Mucosa of rectum (tissue), 2 donors: Measurements from ENCODE around the gene PTGER4.
"Not testable (repeated sequence)": the region's sequence is repeated elsewhere in the genome, so short reads cannot be mapped to it uniquely, and the experiment has no call there.

Experiments used
- H3K27ac ChIP-seq, 2 donors: one replicate each; pipeline ENCODE4 v1.7.0; 2013; ENCODE audit warnings: inconsistent platforms in 2 of 2, low read depth in 2 of 2, low read length in 2 of 2
- H3K27me3 ChIP-seq, 2 donors: one replicate each; pipeline ENCODE4 v1.7.0; 2013; ENCODE audit warnings: low read length in 2 of 2; ENCODE audit not compliant: control insufficient read depth in 2 of 2, insufficient read depth in 2 of 2
- H3K36me3 ChIP-seq, 2 donors: one replicate each; pipeline ENCODE4 v1.7.0; 2013; ENCODE audit warnings: low read length in 2 of 2; ENCODE audit not compliant: control insufficient read depth in 2 of 2, insufficient read depth in 2 of 2
- H3K4me1 ChIP-seq, 2 donors: one replicate each; pipeline ENCODE4 v1.7.0; 2013; ENCODE audit warnings: low read length in 2 of 2, mild to moderate bottlenecking in 1 of 2; ENCODE audit not compliant: control insufficient read depth in 2 of 2, insufficient read depth in 2 of 2
- H3K4me3 ChIP-seq, 2 donors: one replicate each; pipeline ENCODE4 v1.7.0; 2013; ENCODE audit warnings: low read length in 2 of 2
- H3K9ac ChIP-seq, 2 donors: one replicate each; pipeline ENCODE4 v1.7.0; 2013; ENCODE audit warnings: low read length in 2 of 2, low read depth in 1 of 2, mild to moderate bottlenecking in 1 of 2
- H3K9me3 ChIP-seq, 2 donors: one replicate each; pipeline ENCODE4 v1.7.0; 2013; ENCODE audit warnings: low read length in 2 of 2; ENCODE audit not compliant: control insufficient read depth in 2 of 2
- donor health status: healthy.
- donor health status: Normal muscosa, but diverticular disease.

PTGER4 gene

DNA sequence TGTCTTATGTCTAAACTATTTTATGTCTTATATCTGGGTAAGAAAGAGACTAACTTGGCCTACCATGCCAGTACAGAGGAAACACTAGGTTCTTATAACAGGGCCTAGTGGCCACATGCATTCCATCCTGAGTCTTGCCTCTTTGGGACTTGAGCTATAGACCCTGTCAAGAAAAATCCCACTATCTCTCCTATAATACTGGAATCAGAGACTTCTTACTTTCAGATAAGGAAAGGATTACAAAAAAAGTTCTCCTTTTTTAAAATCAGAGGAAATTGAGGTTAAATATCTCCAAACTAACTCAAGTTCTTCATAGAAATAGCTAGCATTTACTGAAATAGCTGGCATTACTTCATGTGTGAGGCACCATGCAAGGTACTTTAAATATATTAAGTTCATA is 34.3 kb downstream of the PTGER4 start:
- H3K4me3 ChIP-seq: no peak overlapping the region
- no peak overlapping the region for H3K9ac ChIP-seq
- H3K36me3 ChIP-seq: peaks cover 0 to 4% of the 10 kb centered on the region in 2 donors
- no peak overlapping the region for H3K27ac ChIP-seq
- peaks cover 0 to 3% of the 10 kb centered on the region in 2 donors for H3K4me1 ChIP-seq
- H3K9me3 ChIP-seq: no peaks in the 10 kb centered on the region
- H3K27me3 ChIP-seq: no peaks in the 10 kb centered on the region

DNA sequence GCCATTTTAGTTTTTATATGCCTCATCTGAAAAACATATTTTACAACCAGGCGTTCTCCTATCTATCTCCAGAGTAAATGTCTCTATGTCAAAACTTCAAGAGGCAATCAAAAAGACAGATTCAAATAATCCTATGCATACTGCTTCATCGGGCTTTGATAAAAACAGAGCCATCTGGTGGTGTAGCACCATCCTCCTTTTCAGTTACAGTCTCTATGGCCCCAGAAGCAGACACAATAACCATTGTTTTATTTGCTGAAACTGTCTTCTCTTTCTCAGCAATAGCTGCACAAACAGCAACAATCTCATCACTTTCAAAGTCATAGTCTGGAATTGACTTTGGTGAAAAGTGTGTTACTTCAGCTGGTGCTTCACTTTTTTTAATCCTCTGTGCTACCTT is 36.3 kb downstream of the PTGER4 start:
- no peak overlapping the region for H3K4me3 ChIP-seq
- H3K36me3 ChIP-seq: peaks cover 3 to 6% of the 10 kb centered on the region in 2 donors
- H3K27ac ChIP-seq: no peak overlapping the region
- H3K27me3 ChIP-seq: no peaks in the 10 kb centered on the region
- H3K9me3 ChIP-seq: no peaks in the 10 kb centered on the region
- peaks cover 0 to 3% of the 10 kb centered on the region in 2 donors for H3K4me1 ChIP-seq
- H3K9ac ChIP-seq: no peak overlapping the region

DNA sequence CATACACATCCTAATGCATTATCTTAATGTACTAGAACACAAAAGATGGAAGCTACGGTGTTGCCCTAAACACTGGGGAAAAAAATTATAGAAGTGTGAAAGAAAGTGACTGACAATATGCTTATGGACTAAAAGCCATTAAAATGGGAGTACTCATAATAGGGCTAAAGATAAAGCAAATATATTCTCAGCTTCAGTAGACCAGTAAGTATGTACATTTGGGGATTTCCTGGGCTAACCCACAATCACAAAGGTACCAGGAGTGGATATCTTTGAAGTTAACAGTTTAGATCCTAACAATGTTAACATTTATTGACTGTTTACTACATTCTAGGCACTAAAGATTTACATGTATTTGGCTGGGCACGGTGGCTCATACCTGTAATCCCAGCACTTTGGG is 36.9 kb downstream of the PTGER4 start:
- Histone ChIP-seq H3K27me3 (no peaks in the 10 kb centered on the region), H3K9me3 (no peaks in the 10 kb centered on the region), H3K9ac (no peak overlapping the region), H3K4me3 (no peak overlapping the region), H3K4me1 (peaks cover 0 to 3% of the 10 kb centered on the region in 2 donors), H3K27ac (no peak overlapping the region), H3K36me3 (peaks cover 3 to 6% of the 10 kb centered on the region in 2 donors)

DNA sequence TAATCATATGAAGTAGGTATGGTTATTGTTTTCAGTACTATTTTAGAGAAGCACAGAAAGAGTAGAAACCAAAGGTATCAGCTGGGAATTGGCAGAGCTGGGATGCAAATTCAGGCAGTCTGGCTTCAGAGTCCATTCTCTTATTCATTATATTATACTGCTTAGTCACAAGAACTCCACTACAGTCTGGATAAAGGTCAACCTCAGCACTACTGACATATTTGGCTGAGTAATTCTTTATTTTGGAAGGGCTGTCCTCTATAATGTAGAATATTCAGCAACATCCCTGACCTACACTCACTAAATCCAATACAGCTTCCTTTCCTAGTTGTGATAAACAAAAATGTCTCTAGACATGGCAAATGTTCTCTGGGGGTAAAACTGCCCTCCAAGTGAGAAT is 37.6 kb downstream of the PTGER4 start:
- Histone ChIP-seq H3K9ac (no peak overlapping the region), H3K27ac (no peak overlapping the region), H3K4me3 (no peak overlapping the region), H3K36me3 (peaks cover 3 to 6% of the 10 kb centered on the region in 2 donors), H3K27me3 (no peaks in the 10 kb centered on the region), H3K9me3 (no peaks in the 10 kb centered on the region), H3K4me1 (peaks cover 0 to 3% of the 10 kb centered on the region in 2 donors)

DNA sequence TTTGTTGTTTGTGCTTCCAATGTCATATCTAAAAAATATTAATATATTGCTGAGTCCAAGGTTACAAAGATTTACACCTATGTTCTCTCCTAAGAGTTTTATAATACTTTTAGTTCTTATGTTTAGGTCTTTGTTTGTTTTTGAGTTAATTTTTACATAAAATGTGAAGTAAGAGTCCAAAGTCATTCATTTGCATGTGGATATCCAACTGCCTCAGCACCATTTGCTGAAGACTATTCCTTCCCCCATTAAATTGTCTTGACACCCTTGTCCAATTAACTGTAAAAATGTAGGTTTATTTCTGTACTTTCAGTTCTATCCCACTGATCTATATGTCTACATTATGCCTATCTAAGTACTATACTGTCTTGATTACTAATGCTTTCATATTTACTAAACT is 40.4 kb downstream of the PTGER4 start:
- H3K27ac ChIP-seq: no peak overlapping the region
- H3K4me3 ChIP-seq: no peak overlapping the region
- H3K4me1 ChIP-seq: peaks cover 0 to 3% of the 10 kb centered on the region in 2 donors
- H3K36me3 ChIP-seq: peaks cover 3 to 6% of the 10 kb centered on the region in 2 donors
- no peak overlapping the region for H3K9ac ChIP-seq
- H3K27me3 ChIP-seq: no peaks in the 10 kb centered on the region
- no peaks in the 10 kb centered on the region for H3K9me3 ChIP-seq

DNA sequence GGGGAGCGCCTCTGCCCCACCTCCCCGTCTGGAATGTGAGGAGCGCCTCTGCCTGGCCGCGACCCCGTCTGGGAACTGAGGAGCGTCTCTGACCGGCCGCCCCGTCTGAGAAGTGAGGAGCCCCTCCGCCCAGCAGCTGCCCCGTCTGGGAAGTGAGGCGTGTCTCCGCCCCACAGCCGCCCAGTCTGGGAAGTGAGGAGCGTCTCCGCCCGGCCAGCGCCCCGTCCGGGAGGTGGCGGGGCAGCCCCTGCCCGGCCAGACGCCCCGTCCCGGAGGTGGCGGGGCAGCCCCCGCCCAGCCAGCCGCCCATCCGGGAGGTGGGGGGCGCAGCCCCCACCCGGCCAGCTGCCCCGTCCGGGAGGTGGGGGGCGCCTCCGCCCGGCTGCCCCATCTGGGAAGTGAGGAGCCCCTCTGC is 42.8 kb downstream of the PTGER4 start:
- not testable (repeated sequence) for H3K9ac ChIP-seq, H3K27ac ChIP-seq, H3K9me3 ChIP-seq, H3K4me3 ChIP-seq, H3K4me1 ChIP-seq, H3K36me3 ChIP-seq, H3K27me3 ChIP-seq

DNA sequence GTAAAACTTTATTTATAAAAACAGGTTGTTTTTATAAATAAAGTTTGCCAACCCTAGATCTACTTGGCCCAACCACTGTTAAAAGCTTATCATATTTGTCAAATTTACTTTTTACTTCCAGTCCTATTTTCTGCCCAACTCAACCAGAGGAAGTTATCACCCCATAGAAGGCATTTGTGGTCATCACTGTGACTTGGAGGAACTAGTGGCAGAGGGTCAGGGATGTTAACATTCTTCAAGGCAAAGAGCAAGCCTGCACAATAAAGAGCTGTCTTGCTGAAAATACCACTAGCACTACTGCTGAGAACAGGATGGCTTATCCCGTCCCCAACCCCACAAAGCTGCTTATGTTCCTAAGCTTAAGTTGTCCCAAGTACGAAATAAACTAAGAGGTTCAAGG is 53.7 kb downstream of the PTGER4 start:
- H3K9me3 ChIP-seq: no peaks in the 10 kb centered on the region
- H3K27me3 ChIP-seq: no peaks in the 10 kb centered on the region
- no peak overlapping the region for H3K9ac ChIP-seq
- no peaks in the 10 kb centered on the region for H3K36me3 ChIP-seq
- peaks cover 22 to 42% of the 10 kb centered on the region in 2 donors for H3K4me1 ChIP-seq
- H3K4me3 ChIP-seq: no peak overlapping the region
- H3K27ac ChIP-seq: peak overlapping the region; percentile 65 to 72

DNA sequence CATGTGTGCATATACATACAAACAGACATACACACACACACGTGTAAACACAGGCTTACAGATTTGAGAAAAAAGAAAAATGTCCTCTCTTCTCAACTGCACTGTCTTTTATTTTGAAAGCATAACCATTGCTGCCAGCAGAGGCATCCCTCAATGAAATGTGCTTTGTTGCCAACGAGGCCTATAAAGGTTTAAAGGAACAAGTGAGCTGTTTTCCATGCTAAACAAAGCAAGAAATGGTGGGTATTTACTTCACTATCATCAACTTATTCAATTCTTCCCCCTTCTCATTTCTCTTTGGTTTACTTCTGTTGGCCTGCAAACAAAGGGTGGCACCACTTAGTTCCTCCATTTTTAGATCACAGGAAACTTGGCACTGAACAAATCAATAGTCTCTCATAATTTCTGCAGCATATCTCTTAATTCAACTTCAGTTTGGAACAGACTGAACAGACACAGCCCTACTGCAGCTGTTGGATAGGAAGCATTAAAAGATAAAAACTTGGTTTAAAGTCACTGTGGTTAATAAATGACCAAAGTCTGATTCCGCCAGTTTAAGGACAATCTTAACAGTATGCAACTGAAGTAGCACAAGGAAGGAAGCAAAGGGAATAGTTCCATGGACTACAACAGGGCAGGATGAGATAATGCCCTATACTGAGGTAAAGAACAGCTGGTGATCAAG is 54.3 kb downstream of the PTGER4 start:
- Histone ChIP-seq H3K9me3 (no peaks in the 10 kb centered on the region), H3K36me3 (no peaks in the 10 kb centered on the region), H3K9ac (no peak overlapping the region), H3K27me3 (no peaks in the 10 kb centered on the region), H3K4me3 (no peak overlapping the region), H3K27ac (peak overlapping the region; percentile 65 to 72), H3K4me1 (peaks cover 22 to 42% of the 10 kb centered on the region in 2 donors)

DNA sequence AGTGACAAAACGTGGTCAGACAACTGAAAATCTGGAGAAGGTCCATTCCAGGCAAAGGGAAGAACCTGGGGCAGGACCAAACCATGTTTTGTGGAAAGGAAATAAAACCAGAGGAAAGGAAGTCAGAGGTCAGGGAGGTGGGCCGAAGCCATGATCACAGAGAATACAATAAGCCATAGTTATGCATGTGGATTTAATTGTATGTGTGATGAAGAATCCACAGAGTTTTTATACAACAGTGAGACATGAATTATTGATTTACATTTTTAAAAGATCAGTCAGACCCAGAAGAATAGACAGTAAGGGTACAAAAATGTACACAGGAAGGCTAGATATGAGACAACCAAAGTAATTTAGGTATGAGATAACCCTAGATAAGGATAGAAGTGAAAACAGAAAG is 55.3 kb downstream of the PTGER4 start:
- Histone ChIP-seq H3K27ac (peak overlapping the region; percentile 65 to 72), H3K4me1 (peaks cover 22 to 42% of the 10 kb centered on the region in 2 donors), H3K4me3 (no peak overlapping the region), H3K9ac (peak overlapping the region in 1 of 2 donors; percentile 28), H3K27me3 (no peaks in the 10 kb centered on the region), H3K9me3 (peaks cover 2 to 4% of the 10 kb centered on the region in 2 donors), H3K36me3 (peaks cover 0 to 4% of the 10 kb centered on the region in 2 donors)

DNA sequence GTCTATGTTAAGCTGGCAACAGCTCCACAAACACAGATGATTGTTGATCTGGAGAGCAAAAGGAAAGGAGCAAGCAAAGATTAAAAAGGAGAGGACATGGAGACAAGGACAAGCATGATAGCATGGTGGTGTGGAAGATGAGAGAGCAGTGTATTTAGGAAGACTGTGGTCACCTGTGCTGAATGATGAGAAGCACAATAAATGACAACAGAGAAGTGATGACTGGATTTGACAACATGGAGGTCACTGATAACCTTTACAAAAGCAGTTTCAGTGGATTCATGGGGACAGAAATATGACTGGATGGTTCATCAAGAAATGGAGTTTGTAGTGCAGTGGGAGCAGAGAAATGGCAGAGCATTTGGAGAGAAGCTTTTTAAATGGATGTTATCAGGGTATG is 55.9 kb downstream of the PTGER4 start:
- no peak overlapping the region for H3K9ac ChIP-seq
- peak overlapping the region; percentile 65 to 72 for H3K27ac ChIP-seq
- peaks cover 22 to 42% of the 10 kb centered on the region in 2 donors for H3K4me1 ChIP-seq
- H3K9me3 ChIP-seq: peaks cover 2 to 4% of the 10 kb centered on the region in 2 donors
- no peak overlapping the region for H3K4me3 ChIP-seq
- no peaks in the 10 kb centered on the region for H3K27me3 ChIP-seq
- H3K36me3 ChIP-seq: peaks cover 4% of the 10 kb centered on the region in 2 donors
